ENCODE measurements around the gene MRPL46. TPM values are rescaled to one million over a fixed set of nuclear protein-coding genes. Genes with fewer than 3 reads are reported as not detected.
A peak's percentile ranks its signal among the peaks of the same experiment; 100 is the strongest.

Gene MRPL46
- total and polyA plus RNA-seq, 2 of the 13 experiments (the other 11 are each of a cell fraction or from before 2014, with no cell fraction given): 62.9 to 79.2 TPM

GRCh38 chr15:88465633-88466224, 1.5 kb downstream of the MRPL46 start (continued):
- TF ChIP-seq RERE (CRISPR knock-in tag; IDR thresholded peaks at IDR 0.05; ENCODE audit: low read depth) (peak; percentile 60; the same call in 1 of the 2 replicates), TERF1 (CRISPR knock-in tag; IDR thresholded peaks at IDR 0.05) (no peak), CEBPZ (IDR thresholded peaks at IDR 0.05; ENCODE audit: low read length) (no peak), ZZZ3 (CRISPR knock-in tag; IDR thresholded peaks at IDR 0.05; ENCODE audit: borderline replicate concordance) (0 out of 2 replicates have a peak, but pooled peaks have one; percentile 35), THAP8 (CRISPR knock-in tag; IDR thresholded peaks at IDR 0.05; ENCODE audit: borderline replicate concordance) (no peak), JUND (CRISPR knock-in tag; IDR thresholded peaks at IDR 0.05) (peak; percentile 98), CSRNP1 (CRISPR knock-in tag; IDR thresholded peaks at IDR 0.05) (0 out of 2 replicates have a peak, but pooled peaks have one; percentile 29), ZBTB10 (CRISPR knock-in tag; IDR thresholded peaks at IDR 0.05; ENCODE audit: borderline replicate concordance) (no peak; the same call in 1 of the 2 replicates), ZNF143 (CRISPR knock-in tag; IDR thresholded peaks at IDR 0.05) (peak; percentile 61; the same call in 1 of the 2 replicates)
